K562 (cell line): ENCODE measurements around the gene CPTP. TPM values are rescaled to one million over a fixed set of nuclear protein-coding genes. Genes with fewer than 3 reads are reported as not detected.
A peak's percentile ranks its signal among the peaks of the same experiment; 100 is the strongest.

Source experiments
- ATAC-seq: fragments of 200-7000 bp; cut with Tn5 transposase; 3 replicates; pipeline ENCODE4 v1.9.1; 2020; ENCODE audit warnings: moderate library complexity
- BruUV-seq: library from RNA; stranded (reverse); fragments of 400-500 nt; replicated peaks from 2 replicates; lab custom pipeline; 2021; lab: Mats Ljungman, UMichigan
- CTCF ChIA-PET: fragments of 300-600 bp; formaldehyde crosslinking; extraction: SDS; loops from one replicate; lab custom pipeline; 2021; ENCODE audit warnings: low intra/inter-chr PET ratio; lab: Yijun Ruan, JAX
- POLR2A ChIA-PET: fragments of 300-600, 350-650 bp; sonication (Branson Sonifier 250); formaldehyde crosslinking; extraction: SDS; loops from one replicate; lab custom pipeline; 2021; ENCODE audit warnings: antibody characterized with exemption, inconsistent platforms; lab: Yijun Ruan, JAX
- DNase-seq, 4 experiments: peaks; one replicate each; pipeline versions ENCODE4 v3.0.0 to v3.0.0-alpha.2; 2011 to 2018; ENCODE audit warnings: low spot score in 3 of 4, mixed read lengths in 3 of 4; ENCODE audit errors: extremely low read depth in 1 of 4
- FAIRE-seq: peaks from 2 replicates; lab custom pipeline; 2011; peaks lifted over from hg19 to GRCh38; lab: Jason Lieb, UNC
- H2AFZ ChIP-seq: 2 replicates; pipeline ENCODE4 v1.6.0; 2011; ENCODE audit warnings: low read depth, low read length, control low read depth, inconsistent platforms
- H3K27ac ChIP-seq: fragments of 200-600 bp; 3 replicates; pipeline ENCODE4 v1.8.0; 2011; ENCODE audit warnings: low read depth, mild to moderate bottlenecking, control low read depth, inconsistent platforms, low read length, moderate library complexity, mixed read lengths; ENCODE audit errors: extremely low read depth
- H3K27me3 ChIP-seq, 2 experiments: fragments of 300-600 bp in 1 of 2; 2 replicates in 1 of 2; 3 replicates in 1 of 2; pipeline versions ENCODE4 v1.6.0 to v1.8.0; 2011; ENCODE audit warnings: inconsistent platforms in 2 of 2, low read length in 2 of 2, mild to moderate bottlenecking in 1 of 2, mixed read lengths in 1 of 2, moderate library complexity in 1 of 2; ENCODE audit not compliant: control insufficient read depth in 2 of 2, insufficient read depth in 2 of 2
- H3K36me3 ChIP-seq: fragments of 300-600 bp; 3 replicates; pipeline ENCODE4 v1.8.0; 2011; ENCODE audit warnings: mild to moderate bottlenecking, low read length, inconsistent platforms; ENCODE audit not compliant: control insufficient read depth, insufficient read depth
- H3K4me1 ChIP-seq, 2 experiments: fragments of 200-600 bp in 1 of 2; replicated peaks in 1 of 2; 2 replicates in 1 of 2; 3 replicates in 1 of 2; pipeline versions ENCODE4 v1.5.1 to v1.8.0; 2011; ENCODE audit warnings: inconsistent platforms in 2 of 2, low read length in 2 of 2, mild to moderate bottlenecking in 1 of 2, mixed read lengths in 1 of 2, moderate library complexity in 1 of 2; ENCODE audit not compliant: control insufficient read depth in 2 of 2, insufficient read depth in 2 of 2
- H3K4me2 ChIP-seq: 2 replicates; pipeline ENCODE4 v1.6.1; 2011; ENCODE audit warnings: low read length, control low read depth, inconsistent platforms, mixed read lengths; ENCODE audit not compliant: insufficient read depth
- H3K4me3 ChIP-seq: fragments of 200-600 bp; sonication (generic), shearing (Covaris generic); 2 replicates; pipeline ENCODE4 v1.5.1; 2016; ENCODE audit warnings: control low read depth, inconsistent platforms
- H3K79me2 ChIP-seq: fragments of 200-600 bp; 3 replicates; pipeline ENCODE4 v1.8.0; 2011; ENCODE audit warnings: low read length, inconsistent platforms; ENCODE audit not compliant: control insufficient read depth, insufficient read depth
- H3K9ac ChIP-seq, 2 experiments: 2 replicates each; pipeline versions ENCODE4 v1.6.0 to v1.6.1; 2011; ENCODE audit warnings: low read depth in 2 of 2, low read length in 2 of 2, control low read depth in 1 of 2, inconsistent platforms in 1 of 2, mild to moderate bottlenecking in 1 of 2, mixed read lengths in 1 of 2; ENCODE audit not compliant: insufficient read depth in 1 of 2
- H3K9me1 ChIP-seq: one replicate; pipeline ENCODE4 v1.6.0; 2011; ENCODE audit warnings: inconsistent platforms, mild to moderate bottlenecking, low read length, moderate library complexity; ENCODE audit not compliant: control insufficient read depth, insufficient read depth
- H3K9me3 ChIP-seq: replicated peaks from 2 replicates; pipeline ENCODE4 v1.5.1; 2011; ENCODE audit warnings: low read depth, low read length, inconsistent platforms; ENCODE audit not compliant: control insufficient read depth, insufficient read depth
- H4K20me1 ChIP-seq: replicated peaks from 2 replicates; pipeline ENCODE4 v1.6.1; 2011; ENCODE audit warnings: low read length, inconsistent platforms, mixed read lengths; ENCODE audit not compliant: control insufficient read depth, insufficient read depth
- NFXL1 ChIP-seq: fragments of 450-650 bp; formaldehyde crosslinking; IDR thresholded peaks from 2 replicates; pipeline ENCODE4 v1.4.0; 2021; ENCODE audit warnings: mild to moderate bottlenecking
- POLR2G ChIP-seq: fragments of 200-400 bp; formaldehyde crosslinking; IDR thresholded peaks from 2 replicates; pipeline ENCODE4 v1.6.1; 2017; ENCODE audit warnings: low read depth, mild to moderate bottlenecking, antibody characterized with exemption, low read length, moderate library complexity
- RBFOX2 ChIP-seq: fragments of 200-400 bp; formaldehyde crosslinking; IDR thresholded peaks from 2 replicates; pipeline ENCODE4 v1.6.1; 2017; ENCODE audit warnings: low read depth, mild to moderate bottlenecking, low read length, moderate library complexity
- TAF7 ChIP-seq: fragments of 450-650 bp; IDR thresholded peaks from 2 replicates; pipeline ENCODE4 v1.6.1; 2016; ENCODE audit warnings: missing genetic modification characterization, missing compliant biosample characterization
- ZBTB33 ChIP-seq: sonication (generic); formaldehyde crosslinking; IDR thresholded peaks from 2 replicates; pipeline ENCODE4 v1.8.1; 2023; ENCODE audit warnings: mild to moderate bottlenecking, missing genetic modification reagents
- WGBS: fragments of 100-300 bp; shearing (Covaris generic); methylation state at CpG from one replicate; pipeline ENCODE4 v1.1.6; 2016; ENCODE audit warnings: low coverage, mixed read lengths; ENCODE audit not compliant: insufficient coverage; ENCODE audit errors: missing lambda C conversion rate; 5-methylcytosine and 5-hydroxymethylcytosine counted together
- in situ Hi-C: fragments of 300-500 bp; cut with MboI; formaldehyde crosslinking; loops from 4 replicates; pipeline ENCODE4 v1.15.0; 2018; ENCODE audit warnings: inconsistent platforms, mixed read lengths
- intact Hi-C: fragments of 100-400 bp; cut with micrococcal nuclease; formaldehyde crosslinking; loops from 2 replicates; pipeline ENCODE4 v1.14.2; 2022
- polyA plus RNA-seq, 8 experiments: library from polyadenylated mRNA; depleted of rRNA in 4 of 8; stranded (reverse) in 5 of 8; unstranded in 3 of 8; fragments of >200 nt; fragmentation: Nextera tagmentation in 2 of 8; fragmentation: Illumina TruSeq in 1 of 8; extraction: Ambion mirVana in 2 of 8; extraction: Trizol in 1 of 8; gene quantifications; 2 replicates each; pipeline versions ENCODE4 v1.2.1 to v1.2.3, GENCODE V29; 2011 to 2014; ENCODE audit warnings: inconsistent platforms in 1 of 8, missing spikeins in 1 of 8
- total RNA-seq, 7 experiments: library from RNA; depleted of rRNA in 6 of 7; stranded (reverse); fragments of >200 nt in 6 of 7; fragmentation: Illumina TruSeq in 2 of 7; extraction: Trizol in 2 of 7; gene quantifications; 2 replicates each; pipeline versions ENCODE4 v1.2.1 to v1.2.3, GENCODE V29; 2011 to 2021; ENCODE audit warnings: low replicate concordance in 1 of 7

Gene CPTP
- total and polyA plus RNA-seq, 9 of the 15 experiments (the other 6 are each of a cell fraction or from before 2014, with no cell fraction given) = 0.11 to 25.8 (median 3.5) TPM

GRCh38 chr1:1318777-1319645 is 5.6 kb upstream of the CPTP start:
- Histone ChIP-seq H3K9me1 (peaks cover 13% of the 10 kb centered on the region), H3K27ac (no peak overlapping the region; the same call in 2 of the 3 replicates), H3K4me1 (peaks cover 37 to 82% of the 10 kb centered on the region in 2 experiments), H3K4me2 (no peak overlapping the region), H4K20me1 (peaks cover 28% of the 10 kb centered on the region; the same call in 1 of the 2 replicates), H3K9ac (peak overlapping the region in 1 of 2 experiments; percentile 83; a peak in 2 of 4 replicates), H3K4me3 (no peak overlapping the region), H3K9me3 (no peaks in the 10 kb centered on the region), H3K36me3 (peaks cover 80% of the 10 kb centered on the region), H2AFZ (no peak overlapping the region), H3K79me2 (peaks cover 66% of the 10 kb centered on the region), H3K27me3 (no peaks in the 10 kb centered on the region)
- intact Hi-C loops = no loop called here
- DNase-seq (no peak), FAIRE-seq (no peak), ATAC-seq (no peak)
- CTCF ChIA-PET = no interaction called here
- POLR2A ChIA-PET = interaction anchor here (0.8 to 4.3 kb wide), 3 partner anchors 8 to 111 kb away, joined by 3 to 30 read pairs (median 3); no protein-coding TSS in a partner anchor
- 86% methylated on average over 36 of the region's 36 CpGs for WGBS
- no TSS peak for BruUV-seq
- in situ Hi-C loops = no loop called here
- TF ChIP-seq RBFOX2 = peak; percentile 57; the same call in 1 of the 2 replicates
- peak; percentile 94 for TF ChIP-seq ZBTB33 (CRISPR knock-in tag)
- no peak for TF ChIP-seq NFXL1 (CRISPR knock-in tag)
- TF ChIP-seq POLR2G = peak; percentile 57
- TF ChIP-seq TAF7 (tag) = no peak
